ENCODE measurements around the gene IL17B. TPM values are rescaled to one million over a fixed set of nuclear protein-coding genes. Genes with fewer than 3 reads are reported as not detected.

Gene IL17B
- total RNA-seq, 1 experiment from 2014 or later = not detected

DNA sequence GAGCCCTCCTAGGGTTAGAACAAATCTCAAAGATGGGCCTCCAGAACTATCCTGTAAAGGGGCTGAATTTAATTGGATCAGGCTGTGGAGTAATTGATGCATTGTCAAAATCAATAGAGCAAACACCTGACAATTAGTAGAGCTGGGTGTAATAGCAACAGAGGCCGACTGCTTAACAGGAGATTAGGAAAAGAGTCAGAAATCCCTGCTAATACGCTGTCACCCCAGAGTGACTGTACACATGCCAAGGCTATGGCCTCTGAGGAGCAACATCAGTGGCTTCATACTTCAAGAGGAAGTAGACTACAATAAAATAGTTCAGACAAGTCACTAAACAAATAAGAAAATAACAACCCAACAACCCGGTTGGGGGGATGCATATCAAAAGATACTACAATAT is 52.5 kb downstream of the IL17B start:
- intact Hi-C loops (cut with micrococcal nuclease; ENCODE audit: unreplicated experiment) = no loop called here
- POLR2A ChIA-PET (ENCODE audit: unreplicated experiment) = no interaction called here

DNA sequence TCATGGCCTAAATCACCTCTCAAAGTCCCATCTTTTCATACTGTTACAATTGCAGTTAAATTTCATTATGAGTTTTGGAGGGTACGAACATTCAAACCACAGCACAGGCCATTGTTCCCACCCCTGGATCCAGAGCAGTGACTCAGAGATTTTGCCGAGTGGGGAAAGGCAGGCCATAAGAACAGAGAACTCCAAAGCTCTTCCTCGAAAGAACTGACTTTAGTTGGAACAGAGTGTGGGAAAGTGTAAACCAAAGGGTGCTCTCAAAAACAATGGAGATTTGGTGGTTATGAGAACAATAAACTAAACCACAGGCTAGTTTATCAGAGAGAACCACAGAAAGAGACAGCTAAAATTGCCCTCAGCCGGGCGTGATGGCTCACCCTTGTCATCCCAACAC is 53.2 kb downstream of the IL17B start:
- no peak for DNase-seq
- no peaks in the 10 kb centered on the region for H3K9me3 ChIP-seq (ENCODE audit: insufficient read depth, low read depth)
- H3K36me3 ChIP-seq (ENCODE audit: low read depth) = no peaks in the 10 kb centered on the region
- BruUV-seq (replicated peaks) = no TSS peak
- TF ChIP-seq, protein P1, sequence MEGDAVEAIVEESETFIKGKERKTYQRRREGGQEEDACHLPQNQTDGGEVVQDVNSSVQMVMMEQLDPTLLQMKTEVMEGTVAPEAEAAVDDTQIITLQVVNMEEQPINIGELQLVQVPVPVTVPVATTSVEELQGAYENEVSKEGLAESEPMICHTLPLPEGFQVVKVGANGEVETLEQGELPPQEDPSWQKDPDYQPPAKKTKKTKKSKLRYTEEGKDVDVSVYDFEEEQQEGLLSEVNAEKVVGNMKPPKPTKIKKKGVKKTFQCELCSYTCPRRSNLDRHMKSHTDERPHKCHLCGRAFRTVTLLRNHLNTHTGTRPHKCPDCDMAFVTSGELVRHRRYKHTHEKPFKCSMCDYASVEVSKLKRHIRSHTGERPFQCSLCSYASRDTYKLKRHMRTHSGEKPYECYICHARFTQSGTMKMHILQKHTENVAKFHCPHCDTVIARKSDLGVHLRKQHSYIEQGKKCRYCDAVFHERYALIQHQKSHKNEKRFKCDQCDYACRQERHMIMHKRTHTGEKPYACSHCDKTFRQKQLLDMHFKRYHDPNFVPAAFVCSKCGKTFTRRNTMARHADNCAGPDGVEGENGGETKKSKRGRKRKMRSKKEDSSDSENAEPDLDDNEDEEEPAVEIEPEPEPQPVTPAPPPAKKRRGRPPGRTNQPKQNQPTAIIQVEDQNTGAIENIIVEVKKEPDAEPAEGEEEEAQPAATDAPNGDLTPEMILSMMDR (conservative IDR thresholded peaks at IDR 0.05) = no peak
- TF ChIP-seq EZH2 (IDR thresholded peaks at IDR 0.05; ENCODE audit: low read depth) = no peak
- intact Hi-C loops (cut with micrococcal nuclease; ENCODE audit: unreplicated experiment) = no loop called here
- POLR2A ChIA-PET (ENCODE audit: unreplicated experiment) = no interaction called here
- H3K27ac ChIP-seq = no peak overlapping the region
- no peaks in the 10 kb centered on the region for H3K27me3 ChIP-seq (ENCODE audit: insufficient read depth, low read depth)
- no peaks in the 10 kb centered on the region for H3K79me2 ChIP-seq (ENCODE audit: low read depth)
- no peaks in the 10 kb centered on the region for H3F3A ChIP-seq (ENCODE audit: insufficient read depth, low read depth)
- H3K9me2 ChIP-seq (ENCODE audit: insufficient read depth) = no peaks in the 10 kb centered on the region
- H4K20me1 ChIP-seq (ENCODE audit: insufficient read depth) = no peaks in the 10 kb centered on the region
- no peaks in the 10 kb centered on the region for H3K4me1 ChIP-seq (replicated peaks; ENCODE audit: insufficient read depth)
- no peak overlapping the region for H3K4me3 ChIP-seq
- CTCF ChIA-PET = interaction anchor here (0.6 kb wide), 1 partner anchor 48 kb away, joined by 4 read pairs; no protein-coding TSS in a partner anchor
- H3K4me2 ChIP-seq = no peak overlapping the region
- H2AFZ ChIP-seq = no peak overlapping the region

More for the DNA sequence above, 52.5 kb downstream of the IL17B start:
- H3K9me2 ChIP-seq (ENCODE audit: insufficient read depth) = no peaks in the 10 kb centered on the region
- no peak overlapping the region for H2AFZ ChIP-seq
- CTCF ChIA-PET = interaction anchor here (0.7 kb wide), 1 partner anchor 1036 kb away, joined by 5 read pairs; no protein-coding TSS in a partner anchor
- DNase-seq = no peak
- no TSS peak for BruUV-seq (replicated peaks)
- H3K36me3 ChIP-seq (ENCODE audit: low read depth) = no peaks in the 10 kb centered on the region
- H3F3A ChIP-seq (ENCODE audit: insufficient read depth, low read depth) = no peaks in the 10 kb centered on the region
- H3K4me1 ChIP-seq (replicated peaks; ENCODE audit: insufficient read depth) = no peaks in the 10 kb centered on the region
- no peak overlapping the region for H3K4me2 ChIP-seq
- H3K27ac ChIP-seq = no peak overlapping the region
- no peaks in the 10 kb centered on the region for H3K9me3 ChIP-seq (ENCODE audit: insufficient read depth, low read depth)
- no peaks in the 10 kb centered on the region for H4K20me1 ChIP-seq (ENCODE audit: insufficient read depth)
- H3K79me2 ChIP-seq (ENCODE audit: low read depth) = no peaks in the 10 kb centered on the region
- TF ChIP-seq, protein P1 (conservative IDR thresholded peaks at IDR 0.05) = no peak
- no peak overlapping the region for H3K4me3 ChIP-seq
- no peaks in the 10 kb centered on the region for H3K27me3 ChIP-seq (ENCODE audit: insufficient read depth, low read depth)

GRCh38 chr5:149325166-149325735 is 53.8 kb downstream of the IL17B start:
- Histone ChIP-seq H2AFZ (no peak overlapping the region), H3F3A (ENCODE audit: insufficient read depth, low read depth) (no peaks in the 10 kb centered on the region), H3K4me1 (replicated peaks; ENCODE audit: insufficient read depth) (peaks cover 3% of the 10 kb centered on the region; the same call in 1 of the 2 replicates), H3K4me3 (no peak overlapping the region), H3K9me3 (ENCODE audit: insufficient read depth, low read depth) (no peaks in the 10 kb centered on the region), H3K36me3 (ENCODE audit: low read depth) (no peaks in the 10 kb centered on the region), H3K27me3 (ENCODE audit: insufficient read depth, low read depth) (no peaks in the 10 kb centered on the region), H3K27ac (no peak overlapping the region), H4K20me1 (ENCODE audit: insufficient read depth) (no peaks in the 10 kb centered on the region), H3K9me2 (ENCODE audit: insufficient read depth) (no peaks in the 10 kb centered on the region), H3K4me2 (no peak overlapping the region), H3K79me2 (ENCODE audit: low read depth) (no peaks in the 10 kb centered on the region)
- no TSS peak for BruUV-seq (replicated peaks)
- intact Hi-C loops (cut with micrococcal nuclease; ENCODE audit: unreplicated experiment) = no loop called here
- no peak for TF ChIP-seq EZH2 (IDR thresholded peaks at IDR 0.05; ENCODE audit: low read depth)
- TF ChIP-seq, protein P1 (conservative IDR thresholded peaks at IDR 0.05) = no peak
- ChIA-PET POLR2A (ENCODE audit: unreplicated experiment) (no interaction called here), CTCF (interaction anchor here (0.6 kb wide), 1 partner anchor 48 kb away, joined by 4 read pairs; no protein-coding TSS in a partner anchor)
- DNase-seq = no peak
